GM12801 (cell line): ENCODE results near the gene SDK1.

Experiments
- CTCF ChIP-seq: IDR thresholded peaks from one replicate; pipeline ENCODE4 v1.5.1; 2011; ENCODE audit warnings: control low read depth; ENCODE audit not compliant: insufficient read length; ENCODE audit errors: extremely low read depth

SDK1 gene

DNA sequence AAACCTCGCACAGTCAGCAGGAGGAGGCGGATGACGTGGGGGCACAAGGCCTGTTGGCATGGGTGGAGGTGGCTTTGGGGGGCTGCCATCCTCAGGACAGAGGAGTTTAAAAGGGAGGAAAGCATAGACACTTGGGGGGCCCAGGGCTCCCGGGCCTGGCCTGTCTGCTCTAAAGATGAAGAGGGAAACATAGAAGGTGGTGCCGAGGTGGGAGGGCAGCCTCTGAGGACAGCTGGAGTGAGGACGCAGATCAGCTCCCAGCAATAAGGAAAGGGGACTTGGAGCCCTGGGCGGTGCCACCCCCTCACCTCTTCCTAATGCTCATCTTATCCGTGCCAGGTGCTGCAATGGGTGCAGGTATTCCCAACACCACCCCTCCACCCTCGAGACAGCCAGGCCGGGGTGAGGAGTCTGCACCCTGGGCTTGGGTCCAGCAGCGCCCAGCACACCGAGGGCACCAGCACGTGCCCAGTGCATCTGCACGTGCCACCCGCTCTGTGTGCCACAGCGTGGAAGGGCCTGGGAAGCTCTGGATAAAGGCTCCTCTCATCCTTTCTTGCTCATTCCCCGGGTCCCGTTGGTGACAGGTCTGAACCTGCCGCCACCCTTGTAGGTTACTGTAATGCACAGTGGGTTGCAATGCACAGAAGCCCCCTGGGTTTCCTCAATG is 815.0 kb downstream of the SDK1 start:
- TF ChIP-seq CTCF = no peak

DNA sequence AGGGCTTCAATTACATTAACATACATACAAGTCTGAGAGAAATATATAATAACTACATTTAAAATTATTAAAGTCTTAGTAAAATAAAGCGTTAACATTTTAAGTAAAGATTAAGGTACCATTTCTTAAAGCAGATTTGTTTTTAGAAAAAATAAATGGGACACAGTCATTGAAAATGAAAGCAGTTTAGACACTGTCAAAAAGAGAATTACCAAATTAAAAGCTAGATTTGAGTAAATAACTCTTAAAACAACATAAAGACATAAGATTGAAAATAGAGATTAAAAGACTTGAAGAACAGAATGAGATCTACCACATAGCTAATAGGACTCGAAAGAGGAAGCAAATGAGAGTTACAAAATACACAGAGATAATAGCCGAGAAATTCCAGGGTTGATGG is 818.8 kb downstream of the SDK1 start:
- TF ChIP-seq CTCF = no peak

- TF ChIP-seq CTCF = no peak
These were observed 822.3 kb downstream of the SDK1 start for GRCh38 chr7:4123346-4123745.

DNA sequence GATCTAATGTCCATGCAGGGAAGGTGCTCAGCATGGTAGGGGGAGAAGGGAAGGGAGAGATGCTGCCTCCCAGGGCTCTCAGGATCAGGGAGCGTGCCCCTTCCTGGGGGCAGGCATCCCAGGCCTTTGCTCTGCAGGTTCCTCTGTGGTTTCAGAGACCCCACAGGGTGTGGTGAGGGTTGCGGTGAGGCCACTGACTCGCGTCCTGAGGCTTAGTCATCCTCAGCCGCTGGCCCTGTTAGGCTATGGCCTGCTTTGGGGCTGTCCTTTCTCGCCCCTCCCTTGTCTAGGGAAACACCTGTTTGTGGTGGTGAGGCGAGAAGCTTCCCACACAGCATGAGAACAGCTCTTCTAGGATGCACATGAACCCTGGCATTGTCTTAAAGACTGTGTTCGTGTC is 822.8 kb downstream of the SDK1 start:
- no peak for TF ChIP-seq CTCF

GRCh38 chr7:4124556-4125477 is 823.8 kb downstream of the SDK1 start:
- TF ChIP-seq CTCF = no peak

DNA sequence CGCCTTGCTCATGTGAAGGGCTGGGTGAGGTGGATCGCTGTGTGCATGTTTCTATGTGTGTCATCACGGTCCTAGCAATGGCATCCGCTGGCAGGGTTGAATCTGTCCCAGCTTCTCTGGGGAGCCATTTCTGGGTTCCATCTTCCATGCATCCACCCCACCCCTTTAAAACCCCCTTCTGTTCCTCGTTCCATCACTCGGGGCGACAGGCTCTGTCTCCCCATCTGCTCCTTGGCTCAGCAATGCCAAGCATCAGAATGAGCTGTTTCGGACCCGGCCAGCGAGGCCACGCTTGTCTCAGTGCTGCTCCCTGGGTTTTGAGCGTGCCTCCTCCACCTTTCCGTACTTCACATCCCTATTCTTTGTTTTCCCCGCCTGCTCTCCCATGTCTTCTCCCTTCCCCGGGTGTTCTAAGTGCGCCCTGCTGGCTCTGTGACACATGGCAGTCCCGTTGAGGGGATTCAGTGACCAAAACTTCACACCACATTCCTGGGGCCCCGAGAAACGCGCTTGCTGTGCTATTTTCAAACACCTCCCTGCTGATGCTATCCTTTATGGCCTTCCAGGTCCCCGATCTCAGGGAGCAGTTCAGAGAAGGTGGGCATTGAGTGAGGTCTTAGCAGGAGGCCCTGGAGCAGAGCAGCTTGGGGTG is 827.0 kb downstream of the SDK1 start:
- no peak for TF ChIP-seq CTCF

DNA sequence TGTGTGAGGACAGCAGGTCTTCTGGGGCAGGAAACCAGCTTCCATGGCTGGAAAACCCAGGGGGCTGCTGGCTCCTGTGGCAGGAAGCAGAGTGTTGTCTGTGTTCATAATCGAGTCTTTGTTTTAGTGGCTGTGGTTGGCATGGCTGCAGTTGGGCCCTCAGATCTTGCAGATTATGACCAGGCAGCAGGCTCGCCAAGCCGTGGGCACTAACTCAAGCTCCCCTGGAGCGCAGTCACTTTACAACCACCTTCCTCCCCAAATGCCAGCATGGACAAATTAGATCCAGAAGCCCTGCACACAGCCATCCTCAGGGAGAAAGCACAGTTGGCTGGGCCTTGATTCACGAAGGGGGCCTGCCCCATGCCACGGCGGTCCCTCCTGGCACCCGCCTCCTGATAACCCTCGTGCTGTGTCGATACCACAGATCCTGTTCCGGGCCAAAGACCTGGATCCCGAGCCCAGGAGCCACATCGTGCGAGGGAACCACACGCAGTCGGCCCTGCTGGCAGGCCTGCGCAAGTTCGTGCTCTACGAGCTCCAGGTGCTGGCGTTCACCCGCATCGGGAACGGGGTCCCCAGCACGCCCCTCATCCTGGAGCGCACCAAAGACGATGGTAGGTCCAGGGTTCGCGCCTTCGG is 828.5 kb downstream of the SDK1 start:
- TF ChIP-seq CTCF = no peak
